Astrocyte of the cerebellum (primary cell): ENCODE measurements around the gene RTP4.
A peak's percentile ranks its signal among the peaks of the same experiment; 100 is the strongest.
"Not testable (repeated sequence)": the region's sequence is repeated elsewhere in the genome, so short reads cannot be mapped to it uniquely, and the experiment has no call there.

ENCODE experiments used
- DNase-seq: peaks from one replicate; pipeline ENCODE4 v3.0.0-alpha.2; 2011; ENCODE audit warnings: low read depth
- H3K4me3 ChIP-seq: 2 replicates; pipeline ENCODE4 v1.5.1; 2011; ENCODE audit warnings: mild to moderate bottlenecking, low read depth, low read length, moderate library complexity
- CTCF ChIP-seq: IDR thresholded peaks from 2 replicates; pipeline ENCODE4 v1.5.1; 2012; ENCODE audit warnings: low read length, low read depth, moderate library complexity, mild to moderate bottlenecking; ENCODE audit errors: missing control alignments
- in situ Hi-C: cut with HindIII; loops from 2 replicates; pipeline ENCODE4 v1.10.0; 2017; ENCODE audit warnings: low sequenced_read_pairs

Gene RTP4

GRCh38 chr3:187406927-187407326 is 38.7 kb downstream of the RTP4 start:
- no peak overlapping the region for H3K4me3 ChIP-seq
- DNase-seq = peak; percentile 59
- in situ Hi-C loops = no loop called here
- TF ChIP-seq CTCF = no peak

GRCh38 chr3:187411991-187412781 is 44.0 kb downstream of the RTP4 start:
- DNase-seq, H3K4me3 ChIP-seq, in situ Hi-C loops: not testable (repeated sequence)
